ENCODE measurements around the gene ZNF43. TPM values are rescaled to one million over a fixed set of nuclear protein-coding genes. Genes with fewer than 3 reads are reported as not detected.

The ZNF43 gene
- 35.1 TPM for total RNA-seq

DNA sequence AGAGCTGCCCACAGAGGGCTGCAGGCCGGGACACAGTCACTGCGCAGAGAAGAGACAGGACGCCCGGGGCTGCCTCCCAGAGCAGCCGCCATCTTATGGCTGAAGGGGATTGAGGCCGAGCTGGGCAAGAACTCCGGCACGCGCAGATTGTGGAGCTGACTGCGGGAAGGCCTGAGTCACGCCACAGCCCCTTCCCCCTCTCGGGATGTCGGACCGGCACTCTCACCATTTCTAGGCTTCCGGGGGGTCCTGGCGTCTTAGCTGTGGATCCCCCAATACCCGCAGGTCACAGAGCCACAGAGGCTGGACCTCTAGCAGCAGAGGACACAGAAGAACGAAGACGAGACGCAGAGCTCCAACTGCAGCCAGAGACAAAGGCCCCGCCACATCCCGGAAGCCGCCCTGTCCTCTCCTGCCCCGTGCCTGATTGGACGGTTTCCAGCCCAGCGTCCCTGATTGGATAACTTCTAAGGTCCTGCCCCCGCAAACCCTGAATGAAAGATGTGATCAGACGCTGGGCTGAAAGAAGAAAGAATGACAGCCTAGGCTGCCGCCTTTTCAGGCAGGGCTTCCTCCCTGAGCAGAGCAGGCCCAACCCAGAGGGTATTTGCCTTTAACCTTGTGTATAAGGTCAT is at the start of gene ZNF43:
Gene ZNF43 (minus strand): TSS at position 373 of the 635 bp plus-strand sequence. CDS start 144 bp downstream, at position 229.

DNA sequence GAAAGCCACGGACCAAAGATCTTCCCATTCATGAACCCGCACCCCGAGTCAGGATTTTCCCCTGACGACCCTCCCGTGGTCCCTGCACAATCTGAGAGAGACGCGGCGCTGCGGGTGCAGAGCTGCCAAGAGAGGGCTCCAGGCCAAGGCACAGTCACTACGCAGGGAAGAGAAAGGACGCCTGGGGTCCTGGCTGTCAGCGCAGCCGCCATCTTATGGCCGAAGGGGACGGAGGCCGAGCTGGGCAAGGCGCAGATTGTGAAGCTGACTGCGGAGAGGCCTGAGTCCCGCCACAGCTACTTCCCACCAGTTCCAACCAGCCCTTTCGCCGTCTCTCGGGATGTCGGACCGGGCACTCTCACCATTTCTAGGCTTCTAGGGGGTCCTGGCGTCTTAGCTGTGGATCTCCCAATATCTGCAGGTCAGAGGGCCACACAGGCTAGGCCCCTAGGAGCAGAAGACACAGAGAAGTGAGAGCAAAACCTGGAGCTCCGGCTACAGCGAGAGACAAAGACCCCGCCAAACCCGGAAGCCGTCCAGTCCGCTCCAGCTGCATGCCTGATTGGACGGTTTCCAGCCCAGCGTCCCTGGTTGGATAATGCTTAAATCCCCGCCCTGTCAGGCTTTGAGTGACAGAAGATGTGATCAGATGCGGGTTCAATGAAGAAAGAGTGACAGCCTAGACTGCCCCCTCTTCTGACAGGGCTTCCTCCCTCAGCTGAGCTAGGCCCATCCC is 68.7 kb downstream of the ZNF43 start, which contains the start of gene ZNF100:
Gene ZNF100 (minus strand): TSS at position 515 of the 736 bp plus-strand sequence. CDS start 150 bp downstream, at position 365.

Other genes with a start within 250 kb of the ZNF43 start
- 12.1 TPM for gene ZNF100, start 68.6 kb downstream of the ZNF43 start, total RNA-seq
- gene ZNF208, start 174.8 kb upstream of the ZNF43 start, total RNA-seq, result 33.8 TPM
- 4.3 TPM for gene ZNF257, start 216.3 kb upstream of the ZNF43 start, total RNA-seq